Mammary epithelial cell (primary cell): ENCODE results near the gene IPO9.

Experiments
- CTCF ChIP-seq, 2 donors: IDR thresholded peaks in 1 of 2; conservative IDR thresholded peaks in 1 of 2; 2 replicates each; pipeline ENCODE4 v1.5.1; 2011 to 2012; ENCODE audit warnings: inconsistent platforms in 2 of 2, low read length in 2 of 2, mild to moderate bottlenecking in 2 of 2, control low read depth in 1 of 2, low read depth in 1 of 2; ENCODE audit not compliant: insufficient read depth in 1 of 2; ENCODE audit errors: extremely low read depth in 1 of 2
- EZH2 ChIP-seq: IDR thresholded peaks from 2 replicates; pipeline ENCODE4 v1.6.1; 2012; ENCODE audit warnings: low read length, inconsistent platforms, borderline replicate concordance

- TF ChIP-seq CTCF (conservative IDR thresholded peaks at IDR 0.05 in 1 of 2, IDR thresholded peaks at IDR 0.05 in 1 of 2; ENCODE audit: extremely low read depth in 1 of 2, insufficient read depth in 1 of 2, low read depth in 1 of 2, low read length in 2 of 2) (no peak), EZH2 (no peak)
These were observed 37.2 kb upstream of the IPO9 start for GRCh38 chr1:201791779-201792173.
